ENCODE data around the gene CCDC77.

DNA sequence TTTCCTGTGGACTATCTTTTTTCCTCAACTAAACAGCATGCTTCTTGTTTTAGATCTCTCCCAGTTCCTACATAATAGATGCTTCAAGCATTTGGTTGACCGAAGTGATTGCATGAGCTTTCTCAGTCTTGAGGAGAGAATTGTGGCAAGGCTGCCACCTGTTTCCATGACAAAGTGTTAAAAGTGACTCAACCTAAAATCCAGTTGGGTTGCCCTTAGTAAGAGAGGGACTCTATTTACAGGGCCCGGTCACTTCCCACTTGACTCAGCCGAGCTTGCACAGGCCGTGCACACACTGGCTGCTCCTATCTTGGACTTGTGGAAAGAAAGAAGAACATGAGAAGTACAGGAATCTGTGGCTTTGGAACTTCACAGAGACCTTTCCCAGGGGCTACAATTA is 56.2 kb downstream of the CCDC77 start:
- TF ChIP-seq POLR2A (IDR thresholded peaks at IDR 0.05) = no peak
- TF ChIP-seq, protein P1, sequence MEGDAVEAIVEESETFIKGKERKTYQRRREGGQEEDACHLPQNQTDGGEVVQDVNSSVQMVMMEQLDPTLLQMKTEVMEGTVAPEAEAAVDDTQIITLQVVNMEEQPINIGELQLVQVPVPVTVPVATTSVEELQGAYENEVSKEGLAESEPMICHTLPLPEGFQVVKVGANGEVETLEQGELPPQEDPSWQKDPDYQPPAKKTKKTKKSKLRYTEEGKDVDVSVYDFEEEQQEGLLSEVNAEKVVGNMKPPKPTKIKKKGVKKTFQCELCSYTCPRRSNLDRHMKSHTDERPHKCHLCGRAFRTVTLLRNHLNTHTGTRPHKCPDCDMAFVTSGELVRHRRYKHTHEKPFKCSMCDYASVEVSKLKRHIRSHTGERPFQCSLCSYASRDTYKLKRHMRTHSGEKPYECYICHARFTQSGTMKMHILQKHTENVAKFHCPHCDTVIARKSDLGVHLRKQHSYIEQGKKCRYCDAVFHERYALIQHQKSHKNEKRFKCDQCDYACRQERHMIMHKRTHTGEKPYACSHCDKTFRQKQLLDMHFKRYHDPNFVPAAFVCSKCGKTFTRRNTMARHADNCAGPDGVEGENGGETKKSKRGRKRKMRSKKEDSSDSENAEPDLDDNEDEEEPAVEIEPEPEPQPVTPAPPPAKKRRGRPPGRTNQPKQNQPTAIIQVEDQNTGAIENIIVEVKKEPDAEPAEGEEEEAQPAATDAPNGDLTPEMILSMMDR (IDR thresholded peaks at IDR 0.05) = no peak
